Activated CD4-positive, alpha-beta T cell treated with anti-CD3 and anti-CD28 coated beads, Interleukin-2, amount 50 U/mL, for 4 hours (primary cell): ENCODE results near the gene TMEM39A.

Experiments
- DNase-seq, 2 experiments: peaks; one replicate each; pipeline ENCODE4 v3.0.0-alpha.2; 2020

Gene TMEM39A, protein sequence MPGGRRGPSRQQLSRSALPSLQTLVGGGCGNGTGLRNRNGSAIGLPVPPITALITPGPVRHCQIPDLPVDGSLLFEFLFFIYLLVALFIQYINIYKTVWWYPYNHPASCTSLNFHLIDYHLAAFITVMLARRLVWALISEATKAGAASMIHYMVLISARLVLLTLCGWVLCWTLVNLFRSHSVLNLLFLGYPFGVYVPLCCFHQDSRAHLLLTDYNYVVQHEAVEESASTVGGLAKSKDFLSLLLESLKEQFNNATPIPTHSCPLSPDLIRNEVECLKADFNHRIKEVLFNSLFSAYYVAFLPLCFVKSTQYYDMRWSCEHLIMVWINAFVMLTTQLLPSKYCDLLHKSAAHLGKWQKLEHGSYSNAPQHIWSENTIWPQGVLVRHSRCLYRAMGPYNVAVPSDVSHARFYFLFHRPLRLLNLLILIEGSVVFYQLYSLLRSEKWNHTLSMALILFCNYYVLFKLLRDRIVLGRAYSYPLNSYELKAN

DNA sequence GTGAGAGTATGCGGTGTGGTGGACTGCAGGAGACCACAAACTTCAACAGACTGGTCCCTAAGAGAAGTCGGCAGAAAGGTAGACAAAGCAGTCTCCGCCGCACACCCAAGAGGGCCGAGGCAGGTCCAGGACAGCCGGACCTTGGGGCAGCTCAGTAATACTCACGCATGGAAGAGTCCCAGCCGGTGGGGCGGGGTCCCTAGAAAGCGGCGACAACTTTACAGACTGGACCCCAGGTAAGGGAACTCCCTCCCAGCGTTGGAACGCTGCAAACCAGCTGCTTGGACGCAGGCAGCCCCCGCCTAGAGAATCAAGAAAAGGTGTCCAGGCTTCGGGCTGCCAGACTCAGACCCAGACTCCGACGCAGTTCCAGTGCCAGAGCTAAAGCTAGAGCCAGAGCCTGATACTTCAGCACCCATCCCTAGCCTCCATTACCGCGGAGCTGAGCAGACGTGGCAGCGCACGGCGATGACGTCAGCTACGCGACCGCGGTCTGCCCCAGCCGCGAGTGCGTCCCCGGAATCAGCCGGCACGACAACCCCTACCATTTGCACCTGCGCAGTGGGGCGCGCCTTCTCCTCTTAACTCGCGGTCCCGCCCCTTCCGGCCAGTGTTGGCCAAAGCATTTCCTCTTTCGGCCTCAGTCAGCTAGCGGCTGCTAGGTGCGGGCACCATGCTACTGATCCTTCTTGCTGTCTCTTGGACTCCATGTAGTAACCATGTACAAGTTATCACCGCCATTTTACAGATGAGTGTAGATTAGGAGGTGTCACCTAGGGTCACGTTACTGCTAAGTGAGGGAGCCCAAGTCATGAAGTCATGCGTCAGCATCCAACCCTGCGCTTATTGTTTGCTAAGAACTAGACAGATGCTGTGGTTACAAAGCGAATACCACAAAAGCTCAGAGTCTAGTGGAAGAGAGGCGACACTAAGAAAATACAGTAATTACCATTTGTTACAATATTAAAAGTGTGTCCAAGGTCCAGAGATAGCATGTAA, at the start of gene TMEM39A:
TSS of gene TMEM39A (minus strand) at position 445 of the 999 bp plus-strand sequence. CDS start 1,541 bp downstream, outside the sequence.
- peak; percentile 97 for DNase-seq

DNA sequence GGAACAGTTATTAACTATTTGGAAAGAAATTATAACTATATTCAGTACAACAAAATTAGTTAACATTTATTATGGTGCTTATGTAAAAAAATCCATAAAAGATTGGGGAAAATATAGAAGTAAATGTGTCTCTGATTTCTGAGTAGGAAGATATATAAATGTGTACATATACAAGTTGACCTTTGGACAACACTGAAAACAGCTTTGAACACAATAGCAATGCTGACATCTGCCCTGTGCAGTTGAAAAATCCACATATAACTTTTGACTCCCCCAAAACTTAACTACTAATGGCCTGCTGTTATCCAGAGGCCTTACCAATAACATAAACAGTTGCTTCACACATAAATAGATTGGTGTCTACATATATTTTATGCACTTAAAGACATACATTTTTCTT, 47.3 kb upstream of the TMEM39A start:
- DNase-seq: no peak

DNA sequence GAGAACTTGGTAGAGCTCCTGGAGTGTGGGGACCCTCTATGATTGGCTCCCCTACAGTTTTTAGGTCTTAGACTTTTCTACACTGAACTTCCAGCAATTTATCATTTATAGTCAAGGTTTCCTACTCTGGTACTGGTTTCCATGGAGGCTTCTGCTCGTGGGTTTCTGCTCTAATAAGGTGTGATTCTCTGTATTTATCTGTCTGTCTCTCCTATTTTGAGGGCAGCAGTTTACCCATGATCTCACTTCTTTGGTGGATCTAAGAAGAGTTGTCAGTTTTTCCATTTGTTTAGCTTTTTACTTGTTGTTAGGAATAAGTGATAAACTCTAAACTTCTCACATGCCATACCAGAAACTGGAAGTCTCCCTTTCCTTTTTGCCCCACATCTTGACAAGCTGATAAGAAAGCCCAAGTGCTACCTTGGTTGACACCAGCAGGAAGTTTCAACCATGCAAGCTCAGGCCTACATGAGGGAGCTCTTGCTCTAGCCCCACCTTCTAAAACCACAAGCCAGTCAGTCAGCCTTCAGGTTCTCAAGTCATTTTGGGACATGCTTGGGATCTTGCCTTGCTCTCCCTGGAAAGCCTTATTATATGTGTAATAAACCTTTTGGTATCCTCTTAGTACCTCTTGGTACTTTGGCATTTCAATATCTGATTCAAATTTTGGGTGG, 44.9 kb upstream of the TMEM39A start:
- DNase-seq: no peak

DNA sequence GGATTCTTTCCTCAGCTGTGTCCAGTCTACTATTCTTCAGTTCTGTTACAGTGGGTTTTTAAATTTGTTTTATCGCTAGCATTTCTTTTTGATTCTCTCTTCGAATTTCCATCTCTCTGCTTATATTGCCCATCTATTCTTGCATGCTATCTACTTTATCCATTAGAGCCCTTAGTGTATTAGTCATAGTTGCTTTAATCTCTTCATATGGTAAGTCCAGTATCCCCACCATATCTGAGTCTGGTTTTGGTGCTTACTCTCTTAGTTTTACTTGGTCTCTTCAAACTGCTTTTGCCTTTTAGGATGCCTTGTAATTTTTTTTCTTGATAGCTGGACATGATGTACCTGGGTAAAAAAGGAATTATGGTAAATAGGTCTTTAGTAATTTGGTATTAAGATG, 44.0 kb upstream of the TMEM39A start:
- no peak for DNase-seq

DNA sequence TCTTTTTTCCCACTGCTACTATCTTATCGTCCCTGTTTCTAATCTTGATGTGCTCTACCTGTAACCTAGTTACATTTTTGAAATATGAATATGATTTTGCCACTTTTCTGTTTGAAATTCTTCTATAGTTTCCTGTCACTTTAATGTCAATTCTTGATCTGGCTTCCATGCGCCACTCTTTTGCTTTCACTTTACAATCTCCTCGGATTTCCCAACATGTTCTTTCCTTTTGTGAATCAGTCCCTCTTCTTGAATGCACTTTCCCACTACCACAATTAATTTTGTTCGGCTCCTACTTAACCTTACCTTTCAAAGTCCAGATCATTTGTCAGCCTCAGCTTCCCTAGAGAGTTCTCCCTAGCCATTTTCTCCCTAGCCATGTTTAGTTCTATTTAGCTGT, 43.2 kb upstream of the TMEM39A start:
- no peak for DNase-seq

DNA sequence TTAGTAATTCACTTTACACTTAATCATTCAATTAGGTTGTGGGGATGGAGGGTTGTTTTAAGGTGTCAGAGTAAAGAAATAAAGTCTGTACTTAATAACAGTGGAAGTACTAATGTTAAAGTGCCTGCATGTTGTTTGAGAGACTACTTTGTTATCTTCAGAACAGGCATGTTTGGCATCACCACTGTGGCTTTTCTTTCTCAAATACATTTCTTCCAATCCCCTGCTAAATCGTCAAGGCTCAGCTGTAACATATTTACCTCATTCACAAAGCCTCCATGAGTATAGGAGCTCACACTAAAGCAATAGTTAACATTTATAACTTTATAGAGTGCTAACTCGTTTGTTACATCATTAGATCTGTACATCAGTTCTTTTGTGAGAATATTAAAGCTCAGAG, 37.5 kb upstream of the TMEM39A start:
- DNase-seq: no peak

DNA sequence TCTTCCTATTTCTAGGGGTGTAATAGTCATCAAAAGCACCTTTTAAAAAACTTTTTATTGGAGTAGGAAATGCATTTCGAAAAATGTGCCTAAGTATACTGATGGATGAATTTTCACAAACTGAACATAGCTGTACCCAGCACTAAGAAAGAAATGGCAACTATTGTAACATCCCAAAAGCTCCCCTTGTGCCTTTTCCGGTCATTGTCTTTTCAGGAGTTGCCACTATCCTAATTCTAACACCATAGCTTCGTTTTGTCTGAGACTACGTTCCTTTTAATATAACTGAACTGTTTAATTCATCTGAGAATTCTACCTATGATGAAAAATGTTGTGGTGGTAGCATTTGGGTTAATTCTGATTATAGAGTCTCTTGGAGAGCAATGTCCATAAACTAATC, 36.9 kb upstream of the TMEM39A start:
- DNase-seq: no peak

DNA sequence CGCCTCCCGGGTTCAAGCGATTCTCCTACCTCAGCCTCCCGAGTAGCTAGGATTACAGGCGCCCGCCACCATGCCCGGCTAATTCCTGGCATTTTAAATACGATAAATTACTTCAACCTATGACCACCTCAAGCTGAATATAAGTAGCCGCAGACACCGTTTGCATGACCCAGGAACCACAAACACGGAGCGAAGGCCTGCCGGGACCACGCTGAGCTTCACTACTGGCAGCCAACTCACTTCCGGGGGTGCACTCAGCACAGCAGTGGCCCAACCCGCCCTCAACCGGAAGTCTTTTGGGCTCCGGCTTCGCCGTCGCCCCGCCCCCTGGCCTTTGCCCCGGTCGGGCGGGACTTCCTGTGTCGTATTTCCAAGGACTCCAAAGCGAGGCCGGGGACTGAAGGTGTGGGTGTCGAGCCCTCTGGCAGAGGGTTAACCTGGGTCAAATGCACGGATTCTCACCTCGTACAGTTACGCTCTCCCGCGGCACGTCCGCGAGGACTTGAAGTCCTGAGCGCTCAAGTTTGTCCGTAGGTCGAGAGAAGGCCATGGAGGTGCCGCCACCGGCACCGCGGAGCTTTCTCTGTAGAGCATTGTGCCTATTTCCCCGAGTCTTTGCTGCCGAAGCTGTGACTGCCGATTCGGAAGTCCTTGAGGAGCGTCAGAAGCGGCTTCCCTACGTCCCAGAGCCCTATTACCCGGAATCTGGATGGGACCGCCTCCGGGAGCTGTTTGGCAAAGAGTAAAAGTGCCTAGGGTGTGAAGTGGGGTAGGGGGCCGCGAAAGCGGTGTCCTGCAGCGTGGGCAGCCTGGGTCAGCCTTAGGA, 35.0 kb upstream of the TMEM39A start, which contains the start of gene TIMMDC1:
TSS of gene TIMMDC1 (plus strand) at position 362 of the 826 bp plus-strand sequence. CDS start at position 549, 187 bp downstream.
- peak; percentile 97 for DNase-seq

DNA sequence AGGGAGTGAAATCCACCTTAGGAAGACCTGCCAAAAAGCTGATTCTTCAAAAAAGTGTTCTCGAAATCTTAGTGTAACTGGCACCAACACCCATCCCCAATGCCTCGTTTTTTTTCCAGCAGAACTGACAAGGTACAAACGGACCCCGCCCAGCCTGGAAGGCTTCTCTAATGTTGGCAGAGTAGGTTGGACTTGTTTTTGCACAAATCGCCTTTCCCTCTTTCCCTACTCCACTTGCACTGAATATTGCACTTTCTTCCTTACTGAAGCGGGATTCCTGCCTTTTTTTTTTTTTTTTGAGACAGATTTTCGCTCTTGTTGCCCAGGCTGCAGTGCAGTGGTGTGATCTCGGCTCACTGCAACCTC, 34.4 kb upstream of the TMEM39A start:
- no peak for DNase-seq

DNA sequence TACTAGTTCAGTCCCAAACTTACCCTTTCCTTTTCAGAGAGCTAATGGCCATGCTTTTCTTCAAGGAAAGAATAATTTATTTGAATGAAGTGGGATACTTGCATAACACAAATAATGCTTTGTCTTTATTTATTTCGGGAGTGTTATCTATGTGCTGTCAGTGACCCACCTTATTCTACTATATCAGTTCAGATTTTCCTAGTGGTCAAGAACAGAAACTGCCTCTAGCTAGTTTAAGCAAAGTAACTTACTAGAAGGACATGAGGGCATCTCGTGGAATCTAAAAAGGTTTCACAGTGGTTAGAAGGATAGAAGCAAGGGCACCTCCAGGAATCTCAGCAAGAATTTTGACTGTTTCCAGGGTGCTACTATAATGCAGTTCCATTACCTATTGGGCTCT, 31.2 kb upstream of the TMEM39A start:
- no peak for DNase-seq

DNA sequence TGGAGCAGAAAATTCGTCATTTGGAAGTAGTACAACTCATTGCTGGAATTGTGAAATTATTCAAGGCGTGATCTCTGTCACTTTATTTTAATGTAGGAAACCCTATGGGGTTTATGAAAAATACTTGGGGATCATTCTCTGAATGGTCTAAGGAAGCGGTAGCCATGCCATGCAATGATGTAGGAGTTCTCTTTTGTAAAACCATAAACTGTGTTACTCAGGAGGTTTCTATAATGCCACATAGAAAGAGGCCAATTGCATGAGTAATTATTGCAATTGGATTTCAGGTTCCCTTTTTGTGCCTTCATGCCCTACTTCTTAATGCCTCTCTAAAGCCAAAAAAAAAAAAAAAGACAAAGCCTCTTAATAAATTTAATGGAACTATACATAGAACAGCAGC, 29.4 kb upstream of the TMEM39A start:
- DNase-seq: no peak

DNA sequence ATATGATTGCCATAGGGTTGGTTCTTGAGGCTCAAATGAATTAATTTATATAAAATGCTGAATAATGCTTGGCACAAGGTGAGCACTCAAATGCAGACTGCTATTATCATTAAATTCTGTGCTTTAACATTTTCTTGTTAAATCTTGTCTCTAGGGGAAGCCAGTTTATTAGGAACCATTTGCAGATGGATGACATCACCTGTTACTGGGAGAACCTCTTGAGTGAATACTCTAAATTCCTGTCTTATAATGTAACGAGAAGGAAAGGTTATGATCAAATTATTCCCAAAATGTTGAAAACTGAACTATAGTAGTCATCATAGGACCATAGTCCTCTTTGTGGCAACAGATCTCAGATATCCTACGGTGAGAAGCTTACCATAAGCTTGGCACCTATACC, 28.7 kb upstream of the TMEM39A start:
- no peak for DNase-seq

DNA sequence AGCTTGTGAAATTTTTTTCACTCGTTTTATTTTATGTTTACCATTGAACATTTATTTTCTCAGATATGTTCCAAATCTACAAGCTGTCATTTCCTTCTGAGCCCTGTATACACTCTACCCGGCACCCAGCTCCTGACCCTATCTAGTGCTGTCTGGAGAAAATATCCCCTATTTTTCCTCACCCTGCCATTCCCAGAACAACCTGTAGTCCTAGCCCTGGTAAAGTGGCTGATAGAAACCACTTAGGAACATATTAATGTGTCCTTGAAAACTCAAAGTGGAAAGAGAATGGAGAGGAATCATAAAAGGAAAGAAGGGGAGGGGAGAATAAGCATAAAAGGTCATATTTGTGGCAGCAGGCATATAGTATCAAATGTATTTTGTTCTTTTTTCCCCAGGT, 26.7 kb upstream of the TMEM39A start:
- DNase-seq: no peak

DNA sequence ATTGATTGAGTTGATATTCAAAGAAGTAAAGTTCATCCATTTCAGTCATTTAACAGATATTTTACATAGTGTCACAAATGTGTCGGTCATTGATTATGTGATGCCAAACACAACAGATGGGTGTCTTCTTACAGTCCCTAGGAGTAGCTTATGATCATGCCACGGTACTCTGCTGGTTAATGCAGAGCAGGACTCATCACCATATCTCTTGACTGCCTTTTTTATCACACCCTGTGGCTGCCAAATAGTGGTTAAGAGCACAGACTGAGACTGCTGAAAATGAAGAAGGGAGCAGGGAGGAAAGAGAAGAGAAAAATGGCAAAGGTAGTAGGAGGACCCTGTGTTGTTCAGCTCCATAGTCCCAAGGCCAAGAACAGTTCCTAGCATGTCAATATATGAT, 22.1 kb upstream of the TMEM39A start:
- no peak for DNase-seq

DNA sequence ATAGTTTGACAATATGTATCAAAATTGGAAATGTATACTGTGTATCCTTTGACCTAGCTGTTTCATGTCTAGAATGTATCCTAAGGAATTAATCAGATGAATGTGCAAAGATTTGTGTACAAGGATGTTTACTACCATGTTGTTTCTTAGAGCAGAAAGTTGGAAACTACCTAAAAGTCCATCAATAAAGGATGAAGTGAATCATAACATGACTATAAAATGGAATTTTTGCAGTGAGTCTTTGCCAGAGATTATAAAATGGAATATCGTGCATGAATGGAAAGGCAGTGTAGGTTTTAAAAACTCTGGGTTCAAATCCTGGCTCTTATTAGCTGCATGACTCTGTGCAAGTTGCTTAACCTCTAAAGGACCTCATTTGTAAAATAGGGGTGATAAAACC, 19.7 kb upstream of the TMEM39A start:
- DNase-seq: no peak

DNA sequence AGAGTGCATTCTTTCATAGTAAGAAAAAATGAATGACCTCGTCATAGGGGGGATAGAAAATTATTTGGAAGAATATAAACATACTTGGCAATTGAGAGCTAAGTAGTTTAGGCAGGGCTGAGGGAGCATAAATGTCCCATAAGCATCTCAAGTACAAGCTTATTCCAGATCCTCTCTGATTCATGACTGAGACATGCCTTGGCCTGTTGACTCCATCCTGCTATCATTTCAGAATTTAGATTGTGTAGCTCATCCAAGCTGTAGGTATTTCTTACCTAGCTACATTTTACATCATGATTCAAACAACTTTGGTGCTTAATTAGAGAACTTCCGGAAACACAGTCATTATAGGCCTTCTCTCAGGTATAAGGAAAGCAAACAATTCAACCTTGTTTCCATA, 17.7 kb upstream of the TMEM39A start:
- DNase-seq: no peak

DNA sequence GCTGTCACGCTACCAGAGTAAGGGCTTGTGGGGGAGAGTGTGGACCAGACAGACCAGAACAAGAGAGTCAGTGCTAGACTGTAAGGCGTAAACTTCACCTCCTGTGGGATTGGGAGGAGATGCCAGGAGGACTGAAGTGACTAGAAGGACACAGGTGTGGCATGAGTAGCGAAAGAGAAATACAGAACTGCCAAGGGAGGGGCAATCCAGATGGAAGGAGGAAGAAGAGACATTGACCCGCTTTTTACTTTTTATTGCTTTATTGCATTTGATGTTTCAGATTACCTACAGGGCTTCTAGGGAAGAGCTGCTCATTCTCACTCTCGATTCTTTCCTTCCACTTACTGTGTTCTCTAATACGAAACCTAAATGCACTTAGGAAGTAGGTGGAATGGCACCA, 7.5 kb upstream of the TMEM39A start:
- DNase-seq: no peak

DNA sequence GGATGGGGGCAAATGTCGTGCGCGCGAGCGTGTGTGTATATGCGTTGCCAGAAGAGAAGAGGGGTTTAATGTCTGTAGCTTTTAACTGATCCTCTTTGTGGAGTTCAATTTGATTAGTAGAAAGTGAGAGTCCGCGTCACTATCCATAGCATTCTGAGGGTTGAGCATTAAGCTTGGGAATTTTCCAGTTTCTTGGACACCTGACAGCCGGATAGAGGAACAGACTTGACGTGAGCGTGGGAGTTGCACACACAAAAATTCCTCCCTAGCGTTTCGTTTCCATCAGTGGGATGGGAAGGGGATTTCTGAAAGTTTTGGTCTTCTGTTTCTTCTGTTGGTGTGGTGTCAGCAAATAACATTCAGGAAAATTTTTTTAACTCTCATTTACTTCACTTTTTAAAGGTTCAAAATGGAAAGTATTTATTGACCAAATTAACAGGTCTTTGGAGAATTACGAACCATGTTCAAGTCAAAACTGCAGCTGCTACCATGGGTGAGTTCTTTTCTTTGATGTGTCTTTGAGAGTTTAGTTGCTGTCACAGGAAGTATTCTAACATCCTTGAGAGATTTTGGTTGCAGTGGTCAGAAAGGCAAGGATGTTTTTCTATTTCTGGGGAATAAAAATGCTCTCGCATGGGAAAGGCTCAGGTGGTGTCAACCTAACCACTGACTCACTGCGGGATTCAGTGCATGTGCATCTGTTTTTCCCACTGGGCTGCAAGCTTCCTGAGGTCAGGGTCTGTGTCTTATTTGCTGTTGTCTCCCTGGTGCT, 6.2 kb upstream of the TMEM39A start:
- no peak for DNase-seq

DNA sequence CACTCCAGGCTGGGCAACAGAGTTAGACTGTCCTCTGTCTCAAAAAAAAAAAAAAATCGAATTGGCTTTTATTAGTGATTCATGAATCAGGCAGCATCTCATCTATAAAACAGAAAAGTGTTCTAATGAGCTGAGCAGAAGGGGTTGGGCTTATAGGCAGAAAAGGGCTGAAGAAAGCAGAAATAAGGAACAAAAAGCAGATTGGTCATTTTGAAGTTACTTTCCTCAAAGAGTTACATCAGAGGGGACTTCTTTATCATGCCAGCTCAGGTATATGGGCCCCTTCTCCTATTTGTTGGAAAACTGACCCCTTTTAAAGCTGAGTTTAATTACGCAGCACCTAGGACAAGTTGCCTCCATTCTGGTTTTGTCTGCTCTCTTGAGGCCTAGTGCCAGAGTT, 4.6 kb upstream of the TMEM39A start:
- no peak for DNase-seq

DNA sequence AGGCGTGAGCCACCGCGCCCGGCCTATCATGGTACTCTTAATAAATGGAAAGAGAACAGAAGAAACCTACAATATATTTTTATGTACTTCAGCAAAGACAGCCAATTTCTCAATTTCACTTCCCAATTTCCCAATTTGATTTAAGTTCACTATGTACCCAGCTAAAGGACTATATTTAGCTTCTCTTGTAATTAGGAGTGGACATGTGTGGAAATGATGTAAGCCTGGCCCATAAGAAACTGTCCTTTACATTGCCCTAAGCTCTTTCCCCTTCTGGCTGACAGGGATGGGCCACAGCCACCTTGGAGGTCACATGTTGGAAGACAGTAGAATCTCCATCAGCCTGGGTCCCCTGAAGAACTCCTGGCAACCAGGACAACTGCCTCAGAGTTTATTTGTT, 6.2 kb downstream of the TMEM39A start:
- no peak for DNase-seq

DNA sequence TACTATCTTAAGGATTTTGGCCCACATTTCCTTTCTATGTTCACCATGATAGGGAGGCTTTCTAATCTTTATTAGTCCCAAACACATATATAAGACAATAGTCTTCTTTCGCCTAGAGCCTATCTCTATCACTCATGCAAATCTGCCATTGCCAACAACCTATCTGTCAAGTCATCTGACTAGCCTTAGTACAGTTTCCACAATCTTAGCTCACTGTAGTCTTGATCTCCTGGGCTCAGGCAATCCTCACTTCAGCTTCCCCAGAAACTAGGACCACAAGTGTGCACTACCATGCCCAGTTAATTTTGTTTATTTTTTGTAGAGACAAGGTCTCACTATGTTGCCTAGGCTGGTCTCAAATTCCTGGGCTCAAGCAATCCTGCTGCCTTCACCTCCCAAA, 6.9 kb downstream of the TMEM39A start:
- no peak for DNase-seq
